AG08396 (cell line): ENCODE results near the gene C19orf25.

Experiments
- DNase-seq: peaks from one replicate; pipeline ENCODE4 v3.0.0; 2012; ENCODE audit warnings: low spot score, mixed read lengths

Gene C19orf25

GRCh38 chr19:1432507-1432887 is 46.5 kb downstream of the C19orf25 start:
- DNase-seq: no peak

GRCh38 chr19:1431759-1432506 is 47.1 kb downstream of the C19orf25 start:
- DNase-seq: no peak

- DNase-seq: no peak
Measured at GRCh38 chr19:1430246-1430645, 48.8 kb downstream of the C19orf25 start.

DNA sequence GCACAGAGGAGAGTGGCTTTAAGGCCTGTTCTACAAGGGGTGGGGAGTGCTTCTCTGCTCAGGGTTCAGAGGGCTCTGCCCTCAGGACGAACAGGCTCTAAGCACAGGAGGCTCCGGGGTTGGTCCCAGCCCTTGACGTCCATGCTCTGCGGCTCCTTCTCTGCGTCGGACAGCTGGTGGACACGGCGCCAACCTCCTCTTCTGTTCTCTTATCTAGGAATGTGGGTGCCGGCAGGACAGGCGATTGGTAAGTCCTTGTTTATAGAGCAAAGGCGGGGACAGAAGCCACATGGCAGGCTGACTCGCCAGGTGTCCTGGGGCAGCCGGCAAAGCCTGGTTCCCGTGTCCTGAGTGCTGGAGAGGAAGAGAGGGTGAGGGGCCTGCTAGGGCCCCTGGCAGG is 49.3 kb downstream of the C19orf25 start:
- DNase-seq: no peak

DNA sequence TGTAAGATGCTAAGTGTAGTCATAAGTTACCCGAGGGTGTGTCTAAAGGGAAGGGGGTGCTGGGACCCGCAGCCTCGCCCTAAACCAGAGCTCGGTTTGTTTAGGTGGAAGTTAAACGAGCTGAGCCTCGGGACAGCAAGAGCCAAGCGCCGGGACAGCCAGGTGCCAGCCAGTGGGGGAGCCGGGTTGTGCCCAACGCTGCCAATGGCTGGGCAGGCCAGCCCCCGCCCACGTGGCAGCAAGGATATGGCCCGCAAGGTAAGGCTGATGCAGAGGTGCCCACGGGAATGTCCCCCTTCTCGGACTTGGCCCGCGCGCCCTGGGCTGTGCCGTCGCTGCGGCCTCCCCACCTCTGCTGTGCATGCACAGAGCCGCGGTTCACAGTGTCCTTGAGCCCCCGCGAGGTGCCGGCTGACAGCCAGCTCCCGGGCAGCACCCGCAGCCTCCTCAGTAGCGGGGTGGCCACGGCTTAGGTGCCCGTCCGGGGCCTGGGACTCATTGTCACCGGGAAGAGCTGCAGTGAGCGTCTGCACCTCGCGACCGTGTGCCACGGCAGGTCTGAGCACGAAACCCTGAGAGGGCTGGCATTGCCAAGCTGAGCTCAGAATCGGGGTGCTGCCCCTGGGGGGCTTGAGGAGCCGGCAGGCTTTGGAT is 50.1 kb downstream of the C19orf25 start:
- DNase-seq: no peak

GRCh38 chr19:1427221-1427920 is 51.6 kb downstream of the C19orf25 start:
- no peak for DNase-seq

GRCh38 chr19:1426736-1427135 is 52.3 kb downstream of the C19orf25 start:
- DNase-seq: no peak

DNA sequence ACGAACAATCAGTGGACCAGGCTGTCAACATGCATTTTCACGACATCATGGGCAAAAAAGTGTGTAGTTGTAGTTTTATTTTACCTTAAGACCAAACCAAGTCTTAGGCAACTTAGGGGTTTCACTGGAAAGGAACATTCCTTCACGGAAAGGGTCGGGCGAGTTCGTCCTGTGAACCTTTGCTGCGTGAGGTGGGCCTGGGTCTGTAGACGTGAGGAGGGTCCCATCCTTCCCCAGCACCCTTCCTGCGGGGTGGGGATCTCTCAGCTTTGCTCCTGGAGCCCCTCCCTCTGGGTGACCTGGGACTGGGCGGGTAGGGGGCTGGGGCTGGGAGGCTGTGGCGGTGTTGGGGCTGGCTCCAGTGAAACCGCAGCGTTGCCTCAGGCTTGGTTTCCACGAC is 53.1 kb downstream of the C19orf25 start:
- DNase-seq: no peak

- DNase-seq: no peak
Measured at GRCh38 chr19:1425102-1425837, 53.7 kb downstream of the C19orf25 start.

DNA sequence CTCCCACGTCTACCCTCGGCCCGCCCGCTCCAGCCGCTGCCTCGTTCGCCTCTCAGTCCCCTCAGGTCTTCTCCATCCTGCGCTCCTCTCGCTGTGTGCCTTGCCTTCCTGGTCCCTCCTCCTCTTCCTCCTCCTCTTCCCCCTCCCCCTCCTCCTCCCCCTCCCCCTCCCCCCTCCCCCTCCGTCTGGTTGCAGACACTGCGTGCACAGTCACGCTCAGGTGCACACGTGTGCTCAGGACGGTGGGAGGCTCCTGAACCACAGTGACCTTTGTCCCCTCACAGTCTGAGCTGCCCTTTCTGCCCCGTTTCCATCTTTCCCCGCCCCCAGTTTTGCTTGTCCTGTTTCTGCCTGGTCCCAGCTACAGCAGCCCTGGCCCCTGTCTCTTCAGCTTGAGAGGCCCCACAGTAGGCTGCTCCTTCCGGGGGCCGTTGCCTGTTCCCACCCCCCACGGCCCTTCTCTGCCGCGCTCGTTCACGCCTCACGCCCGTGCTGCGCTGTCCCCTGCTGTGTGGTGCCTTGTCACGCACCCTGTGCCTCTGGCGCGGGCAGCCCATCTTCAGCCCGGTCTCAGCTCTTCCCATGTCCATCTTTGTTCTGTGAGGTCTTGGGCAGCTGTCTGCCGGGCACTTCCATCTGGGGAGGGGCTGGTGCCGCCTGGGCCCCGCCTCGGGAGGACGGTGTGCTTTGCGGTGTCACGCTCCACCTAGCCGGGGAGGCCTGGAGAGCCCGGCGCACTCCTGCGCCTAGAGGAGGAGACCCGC is 54.6 kb downstream of the C19orf25 start:
- DNase-seq: no peak

DNA sequence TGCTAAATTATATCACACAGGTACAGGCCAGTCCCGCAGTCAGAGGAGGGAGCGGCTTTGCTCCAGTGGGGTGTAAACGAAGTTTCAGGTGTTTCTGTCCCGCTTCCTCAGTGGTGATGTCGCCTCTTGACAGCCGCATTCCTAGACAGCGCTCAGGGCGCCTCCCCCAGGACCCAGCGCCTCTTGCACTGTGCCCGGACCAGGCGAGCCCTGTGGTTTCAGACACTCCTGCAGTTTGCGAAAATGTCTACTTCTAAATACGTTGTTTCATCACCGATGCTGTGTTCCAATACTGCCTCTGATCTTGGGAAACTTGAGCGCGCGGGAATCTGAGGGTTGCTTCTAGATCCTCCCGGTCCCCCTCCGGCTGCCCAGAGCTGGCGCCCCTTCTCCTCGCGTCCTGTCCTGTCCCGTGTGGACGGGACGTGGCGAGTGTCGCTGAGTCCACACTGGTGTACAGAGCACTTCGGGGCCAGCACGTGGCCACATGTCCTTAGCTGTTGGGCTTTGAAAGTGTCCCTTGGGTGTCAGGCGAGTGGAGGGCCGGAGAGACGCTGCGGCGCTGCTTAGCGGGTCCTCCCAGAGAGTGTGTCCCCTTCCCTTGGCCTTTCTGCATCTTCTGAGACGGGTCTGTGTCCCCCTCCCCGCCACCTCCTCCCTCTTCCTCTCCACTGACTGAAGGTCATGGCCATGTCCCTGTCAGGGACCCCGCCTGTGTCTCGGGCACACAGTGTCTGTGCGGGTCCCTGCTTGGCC is 55.4 kb downstream of the C19orf25 start:
- no peak for DNase-seq
